ENCODE results near the gene CABP4. TPM values are rescaled to one million over a fixed set of nuclear protein-coding genes. Genes with fewer than 3 reads are reported as not detected.
A peak's percentile ranks its signal among the peaks of the same experiment; 100 is the strongest.

Gene CABP4
- total and polyA plus RNA-seq, 2 donors (not counting 3 experiments of a cell fraction or from before 2014, with no cell fraction given), result 2.4 to 5.0 TPM

- Histone ChIP-seq H3K4me1 (ENCODE audit: control insufficient read depth, extremely low read depth, insufficient read depth, low read length) (peaks cover 36% of the 10 kb centered on the region), H3K9me1 (replicated peaks; ENCODE audit: control insufficient read depth, extremely low read depth, insufficient read depth, low read length) (no peaks in the 10 kb centered on the region), H3K9me3 (replicated peaks; ENCODE audit: control insufficient read depth, insufficient read depth, low read length) (no peaks in the 10 kb centered on the region), H4K20me1 (replicated peaks; ENCODE audit: control insufficient read depth, extremely low read depth, insufficient read depth, low read length) (no peaks in the 10 kb centered on the region), H3K79me2 (ENCODE audit: control insufficient read depth, insufficient read depth, low read length) (peaks cover 11% of the 10 kb centered on the region), H3K4me2 (ENCODE audit: insufficient read depth, low read length) (peak within 1 kb of the TSS; percentile 75), H3K36me3 (ENCODE audit: control insufficient read depth in 2 of 2, extremely low read depth in 1 of 2, insufficient read depth in 2 of 2, low read length in 2 of 2) (peaks cover 0 to 4% of the 10 kb centered on the region in 2 experiments), H2AFZ (ENCODE audit: low read depth, low read length) (peak within 1 kb of the TSS; percentile 92), H3K27ac (ENCODE audit: insufficient read depth, low read depth, low read length) (peak within 1 kb of the TSS; percentile 83), H3K27me3 (ENCODE audit: control insufficient read depth in 2 of 2, insufficient read depth in 2 of 2, low read length in 2 of 2) (no peaks in the 10 kb centered on the region), H3K9ac (replicated peaks; ENCODE audit: extremely low read depth, insufficient read depth, low read length) (peak within 1 kb of the TSS; percentile 85), H3K4me3 (replicated peaks in 1 of 3; ENCODE audit: insufficient read depth in 1 of 3, low read depth in 1 of 3, low read length in 3 of 3) (peak within 1 kb of the TSS; percentile 52 to 62 (median 53))
- no TSS peak for BruUV-seq (replicated peaks)
- TF ChIP-seq JUN (IDR thresholded peaks at IDR 0.05; ENCODE audit: borderline replicate concordance, insufficient read depth, insufficient read length, low read depth) (no peak), EZH2 (IDR thresholded peaks at IDR 0.05; ENCODE audit: borderline replicate concordance, low read depth, low read length, severe bottlenecking) (peak; percentile 63), POLR2AphosphoS5 (IDR thresholded peaks at IDR 0.05; ENCODE audit: insufficient read depth, low read depth, low read length) (peak; percentile 79), POLR2A (IDR thresholded peaks at IDR 0.05; ENCODE audit: low read depth, low read length) (peak; percentile 79)
- TF ChIP-seq, protein P1, sequence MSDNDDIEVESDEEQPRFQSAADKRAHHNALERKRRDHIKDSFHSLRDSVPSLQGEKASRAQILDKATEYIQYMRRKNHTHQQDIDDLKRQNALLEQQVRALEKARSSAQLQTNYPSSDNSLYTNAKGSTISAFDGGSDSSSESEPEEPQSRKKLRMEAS (IDR thresholded peaks at IDR 0.05; ENCODE audit: insufficient read depth, insufficient read length), result no peak
- peak; percentile 99 for DNase-seq (ENCODE audit: low read depth, low spot score)
- ChIA-PET CTCF (interaction anchor here (1.0 kb wide), 1 partner anchor 106 kb away, joined by 3 read pairs; the partner anchor contains the start of gene PPP1CA), POLR2A (interaction anchor here (0.6 kb wide), 1 partner anchor 138 kb away, joined by 4 read pairs; no protein-coding TSS in a partner anchor)
- dilution Hi-C loops (cut with MboI; ENCODE audit: extremely low pct_ligation_motif_present, low sequenced_read_pairs) (no loop called here), intact Hi-C loops (cut with micrococcal nuclease) (loop anchor here (1.0 to 10.0 kb wide), 7 partner anchors 39 to 243 kb away; partner anchors contain the start of genes GPR152, GRK2, GSTP1 and NDUFV1)
- peak; percentile 99 for FAIRE-seq
Observed at GRCh38 chr11:67507864-67508485, 52.8 kb downstream of the CABP4 start, which contains the start of gene CDK2AP2. TSS of gene CDK2AP2 (minus strand) at chr11:67508162. CDS start at chr11:67508082, 80 bp downstream.
